ENCODE results near the gene FABP6.

Gene FABP6

GRCh38 chr5:160274483-160274931, 45.2 kb downstream of the FABP6 start:
- H3K79me1 ChIP-seq (ENCODE audit: low read length), result peaks cover 25% of the 10 kb centered on the region
- H2AFZ ChIP-seq (ENCODE audit: insufficient read depth, low read length, poor library complexity), result no peak overlapping the region
- peak overlapping the region; percentile 53 for H3K27ac ChIP-seq (ENCODE audit: low read depth, low read length)
- H2BK12ac ChIP-seq (ENCODE audit: low read length), result no peak overlapping the region
- no peak overlapping the region for H3K18ac ChIP-seq (ENCODE audit: low read length)
- H3K9me3 ChIP-seq (ENCODE audit: insufficient read depth, low read depth, low read length), result peaks cover 1% of the 10 kb centered on the region
- H2BK120ac ChIP-seq (ENCODE audit: insufficient read depth, low read length, poor library complexity), result no peak overlapping the region
- no peak overlapping the region for H4K12ac ChIP-seq (ENCODE audit: low read depth, low read length)
- WGBS (ENCODE audit: extremely low coverage, insufficient coverage, insufficient read length), result no CpG with 5 or more reads among the region's 5 CpGs
- no peak overlapping the region for H4K8ac ChIP-seq (ENCODE audit: low read depth, low read length)
- H3K14ac ChIP-seq (ENCODE audit: low read length), result no peak overlapping the region
- H3K4me3 ChIP-seq (ENCODE audit: low read depth, low read length), result no peak overlapping the region
- peaks cover 29 to 38% of the 10 kb centered on the region in 2 experiments for H3K4me1 ChIP-seq (ENCODE audit: control insufficient read depth in 1 of 2, insufficient read depth in 2 of 2, low read length in 2 of 2)
- DNase-seq, result no peak
- no peak overlapping the region for H2BK5ac ChIP-seq (ENCODE audit: low read depth, low read length, poor library complexity)
- peaks cover 4% of the 10 kb centered on the region for H3K79me2 ChIP-seq (ENCODE audit: control insufficient read depth, insufficient read depth, low read length, poor library complexity)
- H3K23ac ChIP-seq (ENCODE audit: low read length), result no peak overlapping the region
- H3K4ac ChIP-seq (ENCODE audit: low read depth, low read length), result no peak overlapping the region
- H3K4me2 ChIP-seq (ENCODE audit: low read length), result no peak overlapping the region
- H2AK5ac ChIP-seq (ENCODE audit: low read length), result no peak overlapping the region
- no peaks in the 10 kb centered on the region for H3K27me3 ChIP-seq (ENCODE audit: insufficient read depth, low read length)
- H3K36me3 ChIP-seq (ENCODE audit: control insufficient read depth in 1 of 2, insufficient read depth in 2 of 2, low read length in 2 of 2), result peaks cover 4 to 6% of the 10 kb centered on the region in 2 experiments
- no peak overlapping the region for H3K9ac ChIP-seq (ENCODE audit: low read length)
- H4K91ac ChIP-seq (ENCODE audit: low read depth, low read length), result no peak overlapping the region

GRCh38 chr5:160278343-160278742, 49.0 kb downstream of the FABP6 start:
- Histone ChIP-seq H3K18ac (ENCODE audit: low read length) (no peak overlapping the region), H4K12ac (ENCODE audit: low read depth, low read length) (no peak overlapping the region), H2BK12ac (ENCODE audit: low read length) (no peak overlapping the region), H3K79me2 (ENCODE audit: control insufficient read depth, insufficient read depth, low read length, poor library complexity) (no peaks in the 10 kb centered on the region), H3K9me3 (ENCODE audit: insufficient read depth, low read depth, low read length) (peaks cover 1% of the 10 kb centered on the region), H3K79me1 (ENCODE audit: low read length) (peaks cover 9% of the 10 kb centered on the region), H3K4me1 (ENCODE audit: control insufficient read depth in 1 of 2, insufficient read depth in 2 of 2, low read length in 2 of 2) (peaks cover 22 to 27% of the 10 kb centered on the region in 2 experiments), H3K27me3 (ENCODE audit: insufficient read depth, low read length) (no peaks in the 10 kb centered on the region), H2BK5ac (ENCODE audit: low read depth, low read length, poor library complexity) (no peak overlapping the region), H2AFZ (ENCODE audit: insufficient read depth, low read length, poor library complexity) (no peak overlapping the region), H3K27ac (ENCODE audit: low read depth, low read length) (no peak overlapping the region), H2BK120ac (ENCODE audit: insufficient read depth, low read length, poor library complexity) (peak overlapping the region; percentile 52), H3K9ac (ENCODE audit: low read length) (no peak overlapping the region), H3K14ac (ENCODE audit: low read length) (no peak overlapping the region), H4K91ac (ENCODE audit: low read depth, low read length) (peak overlapping the region; percentile 46), H3K36me3 (ENCODE audit: control insufficient read depth in 1 of 2, insufficient read depth in 2 of 2, low read length in 2 of 2) (peaks cover 12 to 15% of the 10 kb centered on the region in 2 experiments), H3K4me3 (ENCODE audit: low read depth, low read length) (no peak overlapping the region), H3K4ac (ENCODE audit: low read depth, low read length) (no peak overlapping the region), H2AK5ac (ENCODE audit: low read length) (no peak overlapping the region), H3K4me2 (ENCODE audit: low read length) (no peak overlapping the region), H4K8ac (ENCODE audit: low read depth, low read length) (no peak overlapping the region), H3K23ac (ENCODE audit: low read length) (no peak overlapping the region)
- no peak for DNase-seq
- no CpG with 5 or more reads among the region's 7 CpGs for WGBS (ENCODE audit: extremely low coverage, insufficient coverage, insufficient read length)

GRCh38 chr5:160280384-160281095, 51.2 kb downstream of the FABP6 start:
- no CpG with 5 or more reads among the region's 26 CpGs for WGBS (ENCODE audit: extremely low coverage, insufficient coverage, insufficient read length)
- Histone ChIP-seq H2AFZ (ENCODE audit: insufficient read depth, low read length, poor library complexity) (no peak overlapping the region), H3K4me3 (ENCODE audit: low read depth, low read length) (no peak overlapping the region), H3K9me3 (ENCODE audit: insufficient read depth, low read depth, low read length) (peaks cover 1% of the 10 kb centered on the region), H3K18ac (ENCODE audit: low read length) (peak overlapping the region; percentile 71), H3K27ac (ENCODE audit: low read depth, low read length) (peak overlapping the region; percentile 5), H2BK120ac (ENCODE audit: insufficient read depth, low read length, poor library complexity) (peak overlapping the region; percentile 7), H3K4me1 (ENCODE audit: control insufficient read depth in 1 of 2, insufficient read depth in 2 of 2, low read length in 2 of 2) (peaks cover 16 to 23% of the 10 kb centered on the region in 2 experiments), H3K79me2 (ENCODE audit: control insufficient read depth, insufficient read depth, low read length, poor library complexity) (no peaks in the 10 kb centered on the region), H2BK5ac (ENCODE audit: low read depth, low read length, poor library complexity) (no peak overlapping the region), H3K14ac (ENCODE audit: low read length) (no peak overlapping the region), H3K36me3 (ENCODE audit: control insufficient read depth in 1 of 2, insufficient read depth in 2 of 2, low read length in 2 of 2) (peaks cover 12 to 15% of the 10 kb centered on the region in 2 experiments), H3K4ac (ENCODE audit: low read depth, low read length) (no peak overlapping the region), H3K4me2 (ENCODE audit: low read length) (no peak overlapping the region), H3K79me1 (ENCODE audit: low read length) (peaks cover 9% of the 10 kb centered on the region), H4K8ac (ENCODE audit: low read depth, low read length) (peak overlapping the region; percentile 42), H3K9ac (ENCODE audit: low read length) (no peak overlapping the region), H2BK12ac (ENCODE audit: low read length) (peak overlapping the region; percentile 67), H2AK5ac (ENCODE audit: low read length) (peak overlapping the region; percentile 13), H4K12ac (ENCODE audit: low read depth, low read length) (no peak overlapping the region), H3K23ac (ENCODE audit: low read length) (no peak overlapping the region), H3K27me3 (ENCODE audit: insufficient read depth, low read length) (no peaks in the 10 kb centered on the region), H4K91ac (ENCODE audit: low read depth, low read length) (peak overlapping the region; percentile 26)
- no peak for DNase-seq

GRCh38 chr5:160281275-160281674, 52.0 kb downstream of the FABP6 start:
- WGBS (ENCODE audit: extremely low coverage, insufficient coverage, insufficient read length), result no CpG with 5 or more reads among the region's 2 CpGs
- no peak overlapping the region for H3K4me3 ChIP-seq (ENCODE audit: low read depth, low read length)
- H2BK120ac ChIP-seq (ENCODE audit: insufficient read depth, low read length, poor library complexity), result no peak overlapping the region
- no peak overlapping the region for H3K23ac ChIP-seq (ENCODE audit: low read length)
- H2AFZ ChIP-seq (ENCODE audit: insufficient read depth, low read length, poor library complexity), result no peak overlapping the region
- H3K79me1 ChIP-seq (ENCODE audit: low read length), result peaks cover 8% of the 10 kb centered on the region
- no peak overlapping the region for H2AK5ac ChIP-seq (ENCODE audit: low read length)
- H3K36me3 ChIP-seq (ENCODE audit: control insufficient read depth in 1 of 2, insufficient read depth in 2 of 2, low read length in 2 of 2), result peaks cover 12 to 15% of the 10 kb centered on the region in 2 experiments
- H3K79me2 ChIP-seq (ENCODE audit: control insufficient read depth, insufficient read depth, low read length, poor library complexity), result no peaks in the 10 kb centered on the region
- peaks cover 1% of the 10 kb centered on the region for H3K9me3 ChIP-seq (ENCODE audit: insufficient read depth, low read depth, low read length)
- no peak overlapping the region for H4K12ac ChIP-seq (ENCODE audit: low read depth, low read length)
- no peak overlapping the region for H2BK5ac ChIP-seq (ENCODE audit: low read depth, low read length, poor library complexity)
- H3K9ac ChIP-seq (ENCODE audit: low read length), result no peak overlapping the region
- no peaks in the 10 kb centered on the region for H3K27me3 ChIP-seq (ENCODE audit: insufficient read depth, low read length)
- no peak overlapping the region for H3K18ac ChIP-seq (ENCODE audit: low read length)
- no peak overlapping the region for H4K91ac ChIP-seq (ENCODE audit: low read depth, low read length)
- no peak overlapping the region for H2BK12ac ChIP-seq (ENCODE audit: low read length)
- H3K4ac ChIP-seq (ENCODE audit: low read depth, low read length), result no peak overlapping the region
- H3K27ac ChIP-seq (ENCODE audit: low read depth, low read length), result no peak overlapping the region
- H3K4me1 ChIP-seq (ENCODE audit: control insufficient read depth in 1 of 2, insufficient read depth in 2 of 2, low read length in 2 of 2), result peaks cover 21 to 28% of the 10 kb centered on the region in 2 experiments
- no peak overlapping the region for H3K14ac ChIP-seq (ENCODE audit: low read length)
- H3K4me2 ChIP-seq (ENCODE audit: low read length), result no peak overlapping the region
- no peak overlapping the region for H4K8ac ChIP-seq (ENCODE audit: low read depth, low read length)
- no peak for DNase-seq
